Measurements from ENCODE around the gene LPGAT1.
"Not testable (repeated sequence)": the region's sequence is repeated elsewhere in the genome, so short reads cannot be mapped to it uniquely, and the experiment has no call there.

- not testable (repeated sequence) for TF ChIP-seq CTCF, POLR2A (IDR thresholded peaks at IDR 0.05)
These were observed 136.7 kb downstream of the LPGAT1 start for GRCh38 chr1:211693911-211694310.

Measured in heart left ventricle (tissue), 13 donors.